Activated CD4-positive, CD25-positive, alpha-beta regulatory T cell treated with anti-CD3 and anti-CD28 coated beads, Interleukin-2, amount 50 U/mL, for 16 hours (primary cell): ENCODE results near the gene IGSF9.

Experiments used
- DNase-seq: peaks from one replicate; pipeline ENCODE4 v3.0.0-alpha.2; 2020; ENCODE audit warnings: low read depth, low spot score

The IGSF9 gene, protein sequence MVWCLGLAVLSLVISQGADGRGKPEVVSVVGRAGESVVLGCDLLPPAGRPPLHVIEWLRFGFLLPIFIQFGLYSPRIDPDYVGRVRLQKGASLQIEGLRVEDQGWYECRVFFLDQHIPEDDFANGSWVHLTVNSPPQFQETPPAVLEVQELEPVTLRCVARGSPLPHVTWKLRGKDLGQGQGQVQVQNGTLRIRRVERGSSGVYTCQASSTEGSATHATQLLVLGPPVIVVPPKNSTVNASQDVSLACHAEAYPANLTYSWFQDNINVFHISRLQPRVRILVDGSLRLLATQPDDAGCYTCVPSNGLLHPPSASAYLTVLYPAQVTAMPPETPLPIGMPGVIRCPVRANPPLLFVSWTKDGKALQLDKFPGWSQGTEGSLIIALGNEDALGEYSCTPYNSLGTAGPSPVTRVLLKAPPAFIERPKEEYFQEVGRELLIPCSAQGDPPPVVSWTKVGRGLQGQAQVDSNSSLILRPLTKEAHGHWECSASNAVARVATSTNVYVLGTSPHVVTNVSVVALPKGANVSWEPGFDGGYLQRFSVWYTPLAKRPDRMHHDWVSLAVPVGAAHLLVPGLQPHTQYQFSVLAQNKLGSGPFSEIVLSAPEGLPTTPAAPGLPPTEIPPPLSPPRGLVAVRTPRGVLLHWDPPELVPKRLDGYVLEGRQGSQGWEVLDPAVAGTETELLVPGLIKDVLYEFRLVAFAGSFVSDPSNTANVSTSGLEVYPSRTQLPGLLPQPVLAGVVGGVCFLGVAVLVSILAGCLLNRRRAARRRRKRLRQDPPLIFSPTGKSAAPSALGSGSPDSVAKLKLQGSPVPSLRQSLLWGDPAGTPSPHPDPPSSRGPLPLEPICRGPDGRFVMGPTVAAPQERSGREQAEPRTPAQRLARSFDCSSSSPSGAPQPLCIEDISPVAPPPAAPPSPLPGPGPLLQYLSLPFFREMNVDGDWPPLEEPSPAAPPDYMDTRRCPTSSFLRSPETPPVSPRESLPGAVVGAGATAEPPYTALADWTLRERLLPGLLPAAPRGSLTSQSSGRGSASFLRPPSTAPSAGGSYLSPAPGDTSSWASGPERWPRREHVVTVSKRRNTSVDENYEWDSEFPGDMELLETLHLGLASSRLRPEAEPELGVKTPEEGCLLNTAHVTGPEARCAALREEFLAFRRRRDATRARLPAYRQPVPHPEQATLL

DNA sequence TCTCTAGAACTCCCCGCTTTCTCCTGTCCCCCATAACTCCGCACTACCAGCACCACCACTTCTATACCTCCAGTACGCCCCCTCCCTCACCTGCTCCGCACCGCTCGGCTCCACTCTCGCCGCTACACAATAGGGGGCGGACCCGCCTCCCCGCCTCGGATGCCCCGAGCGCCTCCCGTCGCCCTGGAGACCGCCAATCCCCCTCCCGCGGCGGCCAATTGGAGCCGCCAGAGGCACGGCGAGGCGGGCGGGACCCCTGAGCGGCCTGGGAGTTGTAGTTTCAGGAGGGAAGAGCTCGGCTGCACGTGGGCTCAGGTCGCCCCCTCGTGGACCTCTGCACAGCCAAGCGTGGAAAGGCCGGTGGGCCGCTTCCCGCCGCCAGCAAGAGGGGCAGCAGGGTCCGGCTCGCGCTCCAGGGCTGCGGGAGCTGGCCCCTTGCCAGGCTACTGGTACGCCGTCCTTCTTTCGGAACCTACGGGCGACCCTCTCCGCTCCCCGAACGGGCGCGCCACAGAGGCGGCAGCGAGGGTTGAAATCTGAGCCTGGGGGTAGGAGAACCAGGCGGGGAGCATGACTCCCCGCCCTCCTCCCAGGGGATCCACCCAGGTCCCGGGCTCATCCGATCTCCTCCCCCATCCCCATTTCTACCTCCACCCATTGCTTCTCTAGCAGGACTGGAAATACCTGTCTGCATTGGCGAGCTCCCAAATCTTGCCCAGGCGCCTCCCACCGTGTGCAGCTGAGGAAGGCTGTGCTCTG lies at the start of gene IGSF9:
Gene IGSF9 (minus strand): TSS at position 131 of the 759 bp plus-strand sequence. CDS start 2,159 bp downstream, outside the sequence.
- DNase-seq, result peak; percentile 24

DNA sequence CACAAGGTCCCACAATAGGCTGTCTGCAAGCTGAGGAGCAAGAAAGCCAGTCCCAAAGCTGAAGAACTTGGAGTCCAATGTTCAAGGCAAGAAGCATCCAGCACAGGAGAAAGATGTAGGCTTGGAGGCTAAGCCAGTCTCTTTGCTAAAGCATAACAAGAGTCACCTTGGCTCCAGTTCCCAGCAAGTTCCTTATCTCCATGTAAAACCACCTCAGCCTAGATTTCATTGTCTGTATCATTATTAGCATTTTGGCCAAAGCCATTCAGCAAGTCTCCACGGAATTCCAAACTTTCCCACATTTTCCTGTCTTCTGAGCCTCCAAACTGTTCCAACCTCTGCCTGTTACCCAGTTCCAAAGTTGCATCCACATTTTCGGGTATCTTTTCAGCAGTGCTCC lies 49.5 kb upstream of the IGSF9 start:
- no peak for DNase-seq

DNA sequence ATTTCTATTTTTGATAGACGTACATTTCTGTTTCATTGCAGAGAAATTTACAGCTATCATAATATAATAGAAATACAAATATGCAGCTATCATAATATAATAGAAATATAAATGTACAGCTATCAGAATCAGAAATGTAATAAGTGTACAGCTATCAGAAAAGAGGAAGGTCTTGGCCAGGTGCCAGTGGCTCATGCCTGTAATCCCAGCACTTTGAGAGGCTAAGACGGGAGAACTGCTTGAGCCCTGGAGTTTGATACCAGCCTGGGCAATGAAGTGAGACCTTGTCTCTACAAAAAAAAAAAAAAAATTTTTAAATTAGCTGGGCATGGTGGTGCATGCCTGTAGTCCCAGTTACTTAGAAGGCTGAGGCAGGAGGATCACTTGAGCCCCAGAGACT lies 48.5 kb upstream of the IGSF9 start:
- no peak for DNase-seq

DNA sequence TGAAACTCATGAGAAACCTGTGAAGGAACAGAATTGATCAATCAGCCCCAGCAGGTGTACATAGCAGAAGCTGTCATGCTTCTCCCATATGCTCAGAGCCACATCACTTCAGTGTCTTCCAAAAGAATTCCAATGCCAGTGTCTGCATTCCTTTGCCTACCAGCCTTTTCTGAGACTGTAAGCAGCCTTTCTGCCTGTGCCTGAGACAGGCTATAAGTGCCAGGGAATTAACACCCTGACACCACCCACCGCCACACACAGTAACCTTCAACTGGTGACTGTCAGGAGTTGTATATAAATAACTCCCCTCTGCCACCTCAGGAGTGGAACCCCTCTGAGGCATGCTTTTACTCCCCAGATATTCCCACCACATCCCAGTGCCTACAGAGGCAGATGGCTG lies 46.7 kb upstream of the IGSF9 start:
- DNase-seq, result no peak

DNA sequence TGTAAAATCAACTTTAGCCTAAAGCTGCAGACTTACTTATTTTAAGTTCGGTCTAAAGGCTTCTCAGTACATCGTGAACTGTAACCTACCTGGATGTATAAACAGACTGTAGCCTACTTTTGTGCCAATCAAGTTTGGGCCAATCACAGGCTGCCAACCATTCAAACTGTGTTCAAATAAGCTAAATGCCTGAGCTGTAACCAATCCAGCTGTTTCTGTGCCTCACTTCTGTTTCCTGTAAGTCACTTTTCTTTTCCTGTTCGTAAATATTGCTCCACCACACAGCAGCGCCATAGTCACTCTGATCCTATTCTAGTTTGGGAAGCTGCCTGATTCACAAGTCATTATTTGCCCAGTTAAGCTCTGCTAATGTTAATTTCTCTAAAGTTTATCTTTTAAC lies 46.1 kb upstream of the IGSF9 start:
- no peak for DNase-seq

DNA sequence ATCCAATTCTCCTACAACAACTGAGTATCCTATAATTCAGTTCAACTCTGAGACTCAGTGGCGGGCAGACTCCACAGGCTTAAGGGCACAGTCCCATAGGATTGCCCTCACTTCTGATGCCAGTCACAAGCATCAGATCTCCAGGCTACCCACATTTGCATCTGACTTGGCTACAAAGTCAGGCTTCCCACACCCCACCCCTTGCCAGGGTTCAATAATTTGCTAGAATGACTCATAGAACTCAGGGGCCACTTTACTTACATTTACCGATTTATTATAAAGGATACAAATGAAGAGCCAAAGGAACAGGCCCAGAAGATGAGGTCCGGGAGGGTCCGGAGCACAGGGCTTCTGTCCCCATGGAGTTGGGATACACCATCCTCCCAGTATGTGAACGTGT lies 44.6 kb upstream of the IGSF9 start:
- no peak for DNase-seq

DNA sequence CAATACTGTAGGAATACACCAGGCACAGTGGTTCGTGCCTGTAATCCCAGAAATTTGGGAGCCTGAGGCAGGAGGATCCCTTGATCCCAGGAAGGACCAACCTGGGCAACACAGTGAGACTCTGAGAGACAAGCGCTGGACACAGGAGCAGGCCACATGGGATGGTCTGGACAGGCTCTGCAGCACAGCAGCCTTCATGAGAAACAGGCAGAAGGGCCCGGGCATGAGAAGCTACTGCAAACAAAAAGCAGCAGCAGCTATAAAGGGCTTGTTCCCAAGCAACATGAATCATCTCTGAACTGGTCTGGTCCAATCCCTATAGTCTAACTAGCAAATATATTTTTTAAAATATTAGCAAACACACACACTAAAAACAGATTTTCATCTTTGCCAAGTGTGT lies 44.2 kb upstream of the IGSF9 start:
- no peak for DNase-seq

DNA sequence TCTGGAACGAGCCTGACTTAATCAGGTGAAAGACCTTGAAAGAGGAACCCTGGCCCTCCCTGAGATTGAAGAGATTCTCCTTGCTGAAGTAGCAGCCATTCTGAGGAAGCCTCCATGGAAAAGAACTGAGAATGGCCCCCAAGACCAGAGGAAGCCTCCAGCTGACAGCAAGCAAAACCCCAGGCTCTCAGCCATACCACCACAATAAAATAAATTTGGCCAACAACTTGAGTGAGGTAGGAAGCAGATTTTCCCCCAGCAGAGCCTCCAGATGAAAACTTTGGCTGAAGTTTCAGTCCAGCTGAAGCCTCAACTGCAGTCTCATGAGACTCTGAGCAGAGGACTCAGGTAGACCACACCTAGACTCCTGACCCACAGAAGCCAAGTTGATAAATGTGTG lies 42.6 kb upstream of the IGSF9 start:
- DNase-seq, result no peak

DNA sequence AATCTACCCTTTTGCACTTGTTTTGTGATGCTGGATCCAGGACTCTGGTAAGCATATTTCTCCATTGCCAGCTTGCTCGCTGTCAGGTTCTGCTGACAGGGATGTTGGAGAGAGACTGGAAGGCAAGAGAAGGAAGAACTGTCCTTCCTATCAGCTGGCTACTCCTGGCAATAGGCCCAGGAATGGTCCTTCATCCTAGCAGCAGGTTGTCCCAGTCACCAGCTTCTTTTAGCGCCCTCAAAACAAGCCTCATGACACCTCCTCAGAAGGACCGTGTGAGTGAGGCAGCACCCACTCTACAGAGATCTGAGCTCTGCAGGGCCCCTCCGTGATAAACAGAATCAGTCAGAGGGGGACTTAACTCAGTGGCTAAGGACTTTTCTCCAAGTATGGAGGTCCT lies 41.8 kb upstream of the IGSF9 start:
- no peak for DNase-seq

DNA sequence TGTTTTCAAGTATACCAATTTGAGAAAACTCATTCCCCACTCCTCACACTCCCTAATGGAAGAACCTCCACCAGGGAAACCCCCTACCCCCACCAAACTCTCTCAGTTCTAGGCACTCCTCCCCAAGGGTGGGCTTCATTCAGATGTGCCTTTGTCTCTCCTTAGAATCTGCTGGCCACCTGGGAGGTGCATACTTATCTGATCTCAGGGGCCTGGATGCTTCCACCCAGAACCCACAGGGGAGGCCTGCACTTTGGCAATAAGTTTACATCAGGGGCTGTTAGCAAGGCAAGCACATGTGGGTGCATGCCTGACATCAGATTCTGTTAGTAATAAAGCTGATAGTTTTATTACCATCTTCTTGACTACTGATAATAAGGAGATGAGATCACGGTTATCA lies 41.1 kb upstream of the IGSF9 start:
- DNase-seq, result no peak

DNA sequence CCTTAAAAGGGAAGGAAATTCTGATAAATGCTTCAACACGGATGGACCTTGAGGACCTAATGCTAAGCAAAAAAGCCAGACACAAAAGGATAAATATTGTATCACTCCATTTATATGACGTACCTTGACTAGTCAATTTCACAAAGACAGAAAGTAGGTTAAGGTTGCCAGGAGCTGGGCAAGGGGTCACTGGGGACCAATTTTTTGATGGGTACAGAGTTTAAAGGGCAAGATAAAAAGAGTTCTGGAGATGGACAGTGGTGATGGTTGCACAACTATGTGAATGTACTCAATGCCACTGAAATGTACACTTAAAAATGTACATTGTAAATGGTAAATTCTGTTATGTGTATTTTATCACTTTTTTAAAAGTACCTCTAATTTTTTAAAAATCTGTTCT lies 40.7 kb upstream of the IGSF9 start:
- no peak for DNase-seq

DNA sequence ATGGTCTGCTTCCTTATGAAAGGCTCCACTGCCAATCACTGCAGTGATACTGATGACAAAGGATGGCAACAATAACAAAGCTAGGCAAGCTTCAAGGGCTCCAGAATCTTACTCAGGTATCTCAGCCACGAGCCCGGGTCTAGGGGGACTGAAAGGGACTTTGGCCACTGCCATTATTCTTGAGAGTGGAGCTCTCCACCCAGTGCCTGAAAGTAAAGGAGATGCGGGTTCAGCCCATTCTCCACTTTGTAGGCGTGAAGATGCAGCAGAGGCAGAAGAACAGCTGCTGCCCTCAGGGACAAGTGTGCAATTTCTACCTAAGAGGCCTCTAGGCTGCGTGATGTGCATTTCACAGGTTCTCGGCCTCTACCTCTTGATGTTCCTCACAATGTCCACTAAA lies 40.1 kb upstream of the IGSF9 start:
- DNase-seq, result no peak

DNA sequence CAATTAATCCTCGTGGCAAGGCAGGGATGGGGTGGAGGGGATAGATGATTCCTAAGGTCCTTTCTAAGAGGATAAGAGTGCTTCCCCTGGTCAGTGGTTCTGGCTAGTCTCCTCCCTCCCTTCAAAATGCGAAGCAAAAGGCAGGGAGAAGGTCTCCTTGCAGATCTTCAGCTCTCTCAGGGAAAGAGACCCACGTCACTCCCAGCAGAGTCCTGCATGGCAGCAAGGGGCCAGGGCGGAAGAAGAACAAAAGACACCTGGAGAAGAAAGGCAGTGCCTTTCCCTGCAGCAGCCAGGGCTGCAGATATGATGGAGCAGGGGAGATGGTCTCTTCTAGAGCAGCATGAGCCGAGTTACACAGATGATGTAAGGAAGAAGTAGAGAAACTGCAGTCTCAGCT lies 38.3 kb upstream of the IGSF9 start:
- DNase-seq, result no peak

DNA sequence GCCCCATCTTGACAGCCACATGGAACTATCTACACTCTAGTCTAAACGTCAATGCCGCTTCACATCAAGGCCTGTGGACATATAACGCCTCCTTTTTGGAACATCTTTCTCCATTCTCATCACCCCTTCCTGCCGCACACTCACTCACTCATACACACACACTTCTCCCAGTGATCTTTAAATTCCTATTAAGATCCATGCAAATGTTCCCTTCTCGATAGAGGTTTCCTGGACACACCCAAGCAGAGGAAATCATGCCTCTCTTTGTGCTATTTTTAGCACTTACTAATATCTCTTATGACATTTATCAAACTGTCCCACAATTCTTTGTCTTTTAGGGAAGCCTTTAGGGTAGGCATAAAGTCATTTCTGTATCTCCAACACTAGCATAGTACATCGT lies 36.9 kb upstream of the IGSF9 start:
- no peak for DNase-seq

DNA sequence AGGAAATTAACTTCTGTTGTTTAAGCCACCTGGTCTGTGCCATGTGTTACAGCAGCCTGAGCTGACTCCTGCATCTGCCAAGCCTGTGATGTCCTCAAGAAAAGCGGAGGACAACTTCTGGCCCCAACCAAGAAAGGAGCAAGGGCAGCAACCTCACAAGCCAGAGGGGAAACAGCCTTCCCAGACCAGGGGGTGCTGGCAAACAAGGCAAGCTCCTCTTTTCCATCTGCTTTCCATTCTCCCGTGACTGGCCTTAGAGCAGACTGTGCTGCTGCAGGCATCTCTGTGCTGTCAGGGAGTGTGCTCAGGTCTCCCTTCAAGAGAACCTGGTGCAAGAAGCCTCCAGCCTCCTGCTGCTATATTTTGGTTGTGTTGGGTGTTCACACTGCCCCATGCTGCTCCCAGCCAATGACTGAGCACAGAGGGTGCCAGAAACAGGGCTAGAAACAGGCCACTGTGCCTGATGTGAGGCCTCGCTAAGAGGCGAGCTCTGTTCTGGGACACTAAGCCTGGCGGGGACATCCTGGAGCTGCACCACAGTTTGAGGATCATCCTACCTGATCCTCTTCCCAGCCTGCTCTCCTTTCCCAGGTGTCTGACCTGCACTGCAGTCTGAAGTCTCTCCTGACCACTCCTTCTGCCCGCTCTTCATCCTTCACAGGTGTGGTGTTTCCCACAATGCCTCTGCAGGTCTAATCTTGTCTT lies 36.1 kb upstream of the IGSF9 start:
- no peak for DNase-seq

DNA sequence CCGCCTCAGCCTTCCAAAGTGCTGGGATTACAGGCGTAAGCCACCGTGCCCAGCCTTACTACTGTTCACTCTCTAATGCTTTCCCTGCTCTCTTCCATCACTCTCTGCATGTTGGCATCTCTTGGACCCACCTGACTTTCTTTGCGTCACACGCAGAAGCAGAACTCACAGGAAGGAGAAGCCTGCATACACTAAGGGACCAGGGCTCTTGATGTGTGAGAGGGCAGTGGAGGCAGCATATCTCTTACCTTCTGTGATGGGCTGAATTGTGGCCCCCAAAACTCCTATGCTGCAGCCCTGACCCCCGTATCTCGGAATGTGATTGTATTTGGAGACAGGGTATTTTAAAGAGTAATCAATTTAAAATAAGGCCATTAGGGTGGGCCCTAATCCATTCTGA lies 35.4 kb upstream of the IGSF9 start:
- no peak for DNase-seq

DNA sequence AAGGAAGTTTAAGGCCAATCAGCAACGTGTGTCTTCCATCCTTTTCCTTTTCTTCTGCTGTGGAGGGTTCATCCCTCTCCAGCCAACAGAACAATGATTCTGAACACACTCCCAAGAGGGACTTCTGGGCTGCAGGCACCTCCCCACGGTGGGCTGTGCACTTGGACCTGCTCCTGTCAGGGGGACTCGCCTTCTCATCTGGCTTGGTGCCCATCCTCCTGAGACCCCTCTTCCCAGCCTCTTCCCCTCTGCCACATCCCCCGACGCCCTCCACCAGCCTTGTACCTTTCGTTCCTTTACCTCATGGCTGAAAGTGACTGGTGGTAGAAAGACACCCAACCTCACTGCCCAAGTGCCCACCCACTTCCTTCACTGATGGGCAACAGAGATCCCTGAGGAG lies 34.7 kb upstream of the IGSF9 start:
- DNase-seq, result no peak

DNA sequence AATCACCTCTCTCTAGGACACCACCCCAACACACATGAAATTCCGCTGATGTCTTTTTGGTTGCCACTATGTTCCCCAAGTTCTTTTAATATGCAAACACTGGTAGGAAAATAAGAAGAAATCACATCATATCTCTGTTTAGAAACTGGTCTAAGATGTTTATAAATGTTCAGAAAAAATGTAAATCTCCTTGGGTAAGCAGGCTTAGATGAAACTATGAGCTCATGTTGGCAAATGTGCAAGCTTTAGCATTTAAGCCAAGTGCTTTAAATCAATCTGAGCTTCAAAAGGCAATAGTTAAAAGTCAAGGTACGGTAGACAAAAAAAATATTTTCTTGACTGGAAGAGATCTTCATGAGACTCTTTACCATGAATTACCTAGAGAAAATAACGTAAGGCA lies 33.8 kb upstream of the IGSF9 start:
- no peak for DNase-seq

DNA sequence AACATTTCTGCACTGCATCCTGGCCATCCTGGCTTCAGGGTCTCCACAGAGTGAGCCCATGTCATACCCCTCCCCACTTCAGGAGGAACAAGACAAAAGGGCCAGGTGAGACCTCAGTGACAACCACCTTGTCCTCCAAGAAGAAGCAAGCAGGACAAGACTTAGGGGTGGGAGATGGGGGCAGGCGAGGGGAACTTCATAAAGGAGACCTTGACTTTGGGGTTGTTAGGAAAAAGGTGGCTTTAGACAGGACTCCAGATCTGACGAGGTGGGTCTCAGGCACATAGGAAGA lies 32.6 kb upstream of the IGSF9 start:
- no peak for DNase-seq

DNA sequence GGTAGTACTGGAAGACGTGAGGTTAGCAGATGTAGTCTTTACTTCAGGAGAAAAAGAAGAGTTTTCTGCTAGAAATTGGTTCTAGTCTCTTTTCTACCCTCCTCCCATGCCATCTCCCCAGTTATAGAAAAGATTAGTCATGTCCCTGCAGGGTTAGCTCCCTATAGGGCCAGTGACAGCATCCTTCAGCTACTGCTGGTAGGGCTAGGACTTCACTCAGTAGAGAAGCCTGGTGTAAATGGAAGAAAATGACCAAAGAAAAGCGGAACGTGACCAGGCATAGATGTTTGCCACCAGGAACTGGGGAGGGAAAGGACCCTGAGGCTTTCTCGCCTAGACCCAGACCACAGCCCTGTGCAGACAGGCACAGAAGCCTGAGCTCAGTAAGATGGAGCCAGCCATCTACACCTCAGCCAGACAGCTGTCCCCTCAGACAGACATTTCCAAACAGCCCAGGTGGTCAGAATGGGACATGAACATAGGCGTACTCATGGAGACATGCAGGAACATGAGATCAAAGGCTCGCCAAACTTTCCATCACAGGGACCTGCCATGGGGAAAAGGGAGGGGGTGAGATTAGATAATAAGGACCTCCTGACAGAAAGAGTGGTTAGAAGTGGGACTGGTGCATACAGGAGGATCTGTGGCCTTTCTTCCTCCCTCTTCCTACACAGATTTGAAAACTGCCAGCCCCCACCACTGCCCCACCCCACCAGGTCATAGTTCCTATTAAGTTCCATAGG lies 32.1 kb upstream of the IGSF9 start:
- no peak for DNase-seq
